GM21737 (cell line): ENCODE measurements around the gene CCDC30.
"Not testable (repeated sequence)": the region's sequence is repeated elsewhere in the genome, so short reads cannot be mapped to it uniquely, and the experiment has no call there.

Experiments used
- ATAC-seq: cut with Tn5 transposase; IDR thresholded peaks from one replicate; pipeline ENCODE4 v1.9.1; 2021; ENCODE audit warnings: mild to moderate bottlenecking, moderate library complexity; ENCODE audit not compliant: unreplicated experiment

CCDC30 gene

DNA sequence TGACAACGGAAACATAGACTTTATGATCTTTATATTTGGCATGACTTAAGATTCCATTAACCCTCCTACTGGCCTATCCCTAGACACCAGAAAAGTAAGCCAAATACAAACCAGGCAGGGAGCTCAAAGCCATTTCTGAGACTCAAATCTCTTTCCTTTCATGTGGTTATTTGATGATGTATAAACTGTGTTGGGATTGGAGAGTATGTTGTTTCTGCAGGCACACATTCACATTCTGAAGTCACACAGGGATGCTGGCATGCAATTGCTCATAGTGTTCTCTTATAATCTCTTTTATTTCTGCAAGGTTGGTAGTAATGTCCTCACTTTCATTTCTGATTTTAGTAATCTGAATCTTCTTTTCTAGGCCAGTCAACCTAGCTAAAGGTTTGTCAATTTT, 13.0 kb upstream of the CCDC30 start:
- ATAC-seq: no peak

DNA sequence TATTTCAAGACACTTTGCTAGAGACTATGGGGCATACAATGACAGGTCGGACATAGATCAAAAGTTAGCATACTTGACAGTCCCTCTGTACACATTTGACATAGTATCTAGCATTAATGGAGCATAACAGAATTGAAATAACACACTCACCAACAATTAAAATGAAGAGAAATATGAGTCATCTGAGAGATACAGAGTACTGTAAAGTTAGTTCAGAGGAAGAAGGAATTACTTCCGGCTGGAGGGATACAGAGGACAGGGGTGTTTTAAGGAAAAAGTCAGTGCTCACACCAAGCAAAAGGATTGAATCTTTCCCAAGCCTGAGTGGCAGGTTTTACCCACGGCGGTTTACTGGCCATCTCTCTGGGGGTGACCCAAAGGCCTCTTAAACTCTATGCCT, 9.7 kb upstream of the CCDC30 start:
- ATAC-seq: no peak

GRCh38 chr1:42454403-42454802, 8.7 kb upstream of the CCDC30 start:
- ATAC-seq: no peak

DNA sequence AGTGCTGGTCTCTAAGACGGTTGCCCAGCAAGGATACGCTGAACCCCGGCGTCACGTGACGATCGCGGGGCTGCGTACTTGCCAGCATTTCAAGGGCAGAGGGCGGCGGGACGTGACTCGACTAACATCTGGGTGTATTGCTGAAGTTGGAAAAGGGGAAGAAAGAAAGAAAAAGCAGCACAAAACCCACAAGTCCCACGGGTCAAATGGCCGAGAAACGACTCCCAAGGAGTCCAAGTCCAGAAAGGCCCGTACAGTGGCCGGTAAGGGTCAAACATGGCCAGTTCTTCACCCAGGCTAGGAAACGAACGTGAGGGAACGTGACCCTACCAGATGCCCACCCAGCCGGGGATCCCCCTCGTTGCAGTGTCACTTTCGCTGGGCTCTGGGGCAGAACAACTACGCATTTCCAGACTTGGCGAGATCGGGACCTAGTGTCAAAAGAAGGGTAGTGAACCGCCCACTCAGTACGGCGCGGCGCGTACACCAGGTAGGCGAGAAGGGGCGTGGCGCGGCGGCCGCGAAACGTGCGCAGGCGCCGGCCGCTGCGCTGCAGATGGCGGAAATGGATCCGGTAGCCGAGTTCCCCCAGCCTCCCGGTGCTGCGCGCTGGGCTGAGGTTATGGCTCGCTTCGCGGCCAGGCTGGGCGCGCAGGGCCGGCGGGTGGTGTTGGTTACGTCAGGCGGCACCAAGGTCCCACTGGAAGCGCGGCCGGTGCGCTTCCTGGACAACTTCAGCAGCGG, 6.9 kb upstream of the CCDC30 start, which contains the start of the genes PPCS and ZMYND12:
TSS of gene PPCS (plus strand) at position 534 of the 744 bp plus-strand sequence. CDS start at position 557, 23 bp downstream.
TSS of gene ZMYND12 (minus strand) at position 13 of the 744 bp plus-strand sequence. CDS start 25 bp downstream, outside the sequence.
- ATAC-seq: peak; percentile 80

- ATAC-seq: peak; percentile 52
Observed at GRCh38 chr1:42456754-42457089, 6.4 kb upstream of the CCDC30 start.

DNA sequence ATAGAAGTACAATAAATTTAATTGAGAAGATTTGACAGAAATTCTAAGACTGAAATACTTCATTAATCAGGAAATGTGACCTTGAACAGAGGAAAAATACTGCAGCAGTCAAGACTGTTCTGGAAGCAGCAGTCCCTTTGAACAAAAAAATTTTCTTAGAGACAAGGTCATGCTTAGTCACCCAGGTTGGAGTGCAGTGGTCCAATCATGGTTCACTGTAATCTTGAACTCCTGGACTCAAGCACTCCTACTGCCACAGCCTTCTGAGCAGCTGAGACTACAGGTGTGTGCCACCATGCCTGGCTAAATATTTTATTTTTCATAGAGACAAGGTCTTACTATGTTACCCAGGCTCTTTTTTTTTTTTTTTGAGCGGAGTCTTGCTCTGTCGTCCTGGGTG, 1.9 kb upstream of the CCDC30 start:
- ATAC-seq: no peak

GRCh38 chr1:42463921-42464320, 835 bp downstream of the CCDC30 start:
- no peak for ATAC-seq

- ATAC-seq: no peak
Observed at GRCh38 chr1:42466030-42466429, 2.9 kb downstream of the CCDC30 start.

DNA sequence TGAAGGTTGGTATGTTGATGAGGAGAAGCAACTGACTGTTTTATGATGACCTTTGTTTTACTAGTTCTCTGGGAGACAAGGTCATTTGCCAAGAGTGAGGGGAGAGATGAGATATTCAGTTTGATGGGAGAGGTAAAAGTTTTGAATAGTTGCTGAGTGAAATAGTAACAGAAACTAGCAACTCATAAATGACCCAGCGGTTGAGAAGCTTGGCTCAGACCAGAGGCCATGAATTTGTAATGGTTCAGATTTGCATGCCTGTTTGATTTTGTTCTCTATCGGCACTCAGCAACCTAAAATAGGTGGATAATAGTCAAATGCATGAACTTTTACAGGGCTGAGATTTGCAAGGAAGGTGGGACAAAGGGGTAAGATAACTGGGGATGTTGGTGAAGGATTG, 6.6 kb downstream of the CCDC30 start:
- no peak for ATAC-seq

DNA sequence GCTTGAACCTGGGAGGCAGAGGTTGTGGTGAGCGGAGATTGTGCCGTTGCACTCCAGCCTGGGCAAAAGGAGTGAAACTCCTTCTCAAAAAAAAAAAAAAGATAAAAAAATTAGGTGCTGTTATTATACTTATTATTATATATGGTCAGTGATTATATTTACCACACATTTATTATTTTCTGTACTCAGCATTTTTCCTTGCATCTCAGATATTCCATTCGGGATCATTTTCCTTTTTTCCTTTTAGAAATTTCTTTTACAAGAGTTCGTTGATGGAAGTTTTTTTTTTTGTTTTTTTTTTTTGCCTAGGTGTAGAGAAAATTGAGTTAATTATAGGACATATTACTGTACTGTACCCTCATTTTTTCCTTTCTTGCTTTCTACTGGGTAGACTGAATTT, 13.5 kb downstream of the CCDC30 start:
- ATAC-seq: no peak

GRCh38 chr1:42477354-42477753, 14.3 kb downstream of the CCDC30 start:
- ATAC-seq: not testable (repeated sequence)

DNA sequence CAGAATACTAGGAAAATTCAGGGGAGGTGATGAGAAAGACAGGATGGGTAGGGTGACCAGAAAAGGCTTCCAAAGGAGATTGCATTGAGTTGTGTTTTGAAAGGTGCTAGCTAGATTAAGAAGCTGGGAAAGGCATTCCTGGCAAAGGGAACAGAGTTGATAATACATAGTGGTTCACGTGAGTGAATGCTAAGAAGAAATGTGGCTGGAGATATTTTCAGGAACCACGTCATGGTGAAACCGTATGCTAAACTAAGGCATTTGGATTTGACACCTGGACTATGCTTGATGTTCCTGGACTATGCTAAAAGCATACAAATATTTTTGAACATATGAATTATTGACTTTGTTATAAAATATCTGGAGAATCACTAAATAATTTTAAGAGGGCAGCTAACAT, 14.7 kb downstream of the CCDC30 start:
- ATAC-seq: no peak

DNA sequence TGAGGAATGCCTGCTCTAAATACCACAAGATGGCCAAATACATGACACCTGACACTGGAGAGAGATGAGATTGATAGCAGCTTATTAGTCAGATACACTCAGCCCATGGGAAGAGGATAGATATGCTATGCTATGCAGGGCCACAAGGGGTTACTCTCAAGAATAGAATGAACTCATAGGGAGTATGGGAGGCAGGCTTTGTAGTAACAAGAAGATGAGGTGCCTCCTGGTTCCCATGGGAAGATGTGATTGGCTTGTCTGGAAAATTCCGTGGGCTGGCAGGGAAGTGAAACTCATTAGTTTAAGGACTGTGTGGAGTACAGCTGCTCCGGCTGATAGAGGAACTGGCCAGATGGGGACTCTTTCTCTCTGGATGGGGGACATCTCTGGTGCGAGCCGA, 16.5 kb downstream of the CCDC30 start:
- ATAC-seq: no peak

DNA sequence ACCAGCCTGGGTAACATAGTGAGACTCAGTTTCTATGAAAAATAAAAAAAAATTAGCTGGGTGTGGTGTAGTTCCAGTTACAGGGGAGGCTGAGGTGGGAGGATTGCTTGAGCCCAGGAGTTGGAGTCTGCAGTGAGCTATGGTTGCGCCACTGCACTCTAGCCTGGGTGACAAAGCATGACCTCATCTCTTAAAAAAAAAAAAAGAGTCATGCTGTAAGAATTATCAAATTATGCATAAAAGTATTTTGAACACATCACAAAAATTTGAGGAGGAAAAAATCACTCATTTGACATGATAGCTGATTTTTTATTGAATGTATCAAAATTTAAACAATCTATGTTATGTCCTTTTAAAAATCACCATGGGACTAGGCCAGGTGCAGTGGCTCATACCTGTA, 17.8 kb downstream of the CCDC30 start:
- no peak for ATAC-seq

- ATAC-seq: no peak
Observed at GRCh38 chr1:42482635-42483153, 19.6 kb downstream of the CCDC30 start.

GRCh38 chr1:42484382-42484781, 21.3 kb downstream of the CCDC30 start:
- ATAC-seq: no peak

DNA sequence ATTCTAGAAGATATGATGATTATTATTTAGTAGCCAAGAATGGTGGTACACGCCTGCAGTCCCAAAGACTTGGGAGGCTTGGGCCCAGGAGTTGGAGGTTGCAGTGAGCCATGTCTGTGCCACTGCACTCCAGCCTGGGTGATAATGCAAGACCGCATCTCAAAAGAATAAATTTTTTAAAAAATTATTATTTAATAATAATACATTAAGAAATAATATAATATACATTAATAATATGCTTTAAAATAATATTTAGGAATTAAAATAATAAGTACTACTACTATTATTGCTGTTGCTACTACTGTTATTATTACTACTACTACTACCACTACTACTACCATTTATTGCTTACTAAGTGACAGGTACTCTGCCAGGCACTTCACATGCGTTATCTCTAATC, 27.2 kb downstream of the CCDC30 start:
- no peak for ATAC-seq

GRCh38 chr1:42502031-42502430, 38.9 kb downstream of the CCDC30 start:
- not testable (repeated sequence) for ATAC-seq

DNA sequence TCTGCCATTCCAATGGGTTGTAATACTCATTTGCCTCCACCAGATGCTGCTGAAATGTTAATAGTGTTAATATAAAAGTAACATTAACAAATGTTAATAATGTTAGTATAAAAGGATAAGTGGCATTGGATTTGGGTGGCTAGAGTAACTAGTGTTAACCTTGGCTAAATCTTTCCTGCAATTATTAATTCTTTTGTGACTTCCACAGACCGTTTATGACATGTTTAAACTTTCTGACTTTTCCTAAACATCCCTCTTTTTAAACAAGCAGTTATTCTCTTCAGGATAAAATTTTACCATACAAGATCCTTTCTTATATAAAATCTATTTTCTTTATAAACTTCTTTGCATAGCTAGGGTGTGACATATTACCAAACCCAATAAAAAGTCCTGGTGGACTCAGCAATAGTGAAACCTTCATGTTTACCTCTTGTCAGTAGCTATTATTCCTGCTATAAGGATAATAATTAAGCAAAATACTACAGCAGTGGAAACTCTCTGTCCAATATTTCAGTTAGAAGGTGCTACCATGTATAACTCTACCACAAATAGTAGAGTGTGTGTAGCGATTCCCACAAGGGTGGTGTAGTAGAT, 41.5 kb downstream of the CCDC30 start:
- ATAC-seq: no peak

- no peak for ATAC-seq
Observed at GRCh38 chr1:42506576-42506975, 43.5 kb downstream of the CCDC30 start.

- not testable (repeated sequence) for ATAC-seq
Observed at GRCh38 chr1:42511581-42512155, 48.6 kb downstream of the CCDC30 start.

GRCh38 chr1:42518908-42519307, 55.8 kb downstream of the CCDC30 start:
- no peak for ATAC-seq
